Measurements from ENCODE around the gene SETD6. TPM values are rescaled to one million over a fixed set of nuclear protein-coding genes. Genes with fewer than 3 reads are reported as not detected.

The SETD6 gene, protein sequence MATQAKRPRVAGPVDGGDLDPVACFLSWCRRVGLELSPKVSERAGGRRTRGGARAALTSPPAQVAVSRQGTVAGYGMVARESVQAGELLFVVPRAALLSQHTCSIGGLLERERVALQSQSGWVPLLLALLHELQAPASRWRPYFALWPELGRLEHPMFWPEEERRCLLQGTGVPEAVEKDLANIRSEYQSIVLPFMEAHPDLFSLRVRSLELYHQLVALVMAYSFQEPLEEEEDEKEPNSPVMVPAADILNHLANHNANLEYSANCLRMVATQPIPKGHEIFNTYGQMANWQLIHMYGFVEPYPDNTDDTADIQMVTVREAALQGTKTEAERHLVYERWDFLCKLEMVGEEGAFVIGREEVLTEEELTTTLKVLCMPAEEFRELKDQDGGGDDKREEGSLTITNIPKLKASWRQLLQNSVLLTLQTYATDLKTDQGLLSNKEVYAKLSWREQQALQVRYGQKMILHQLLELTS
- 25.0 and 34.8 TPM in 2 replicates for total RNA-seq (ENCODE audit: low replicate concordance)

DNA sequence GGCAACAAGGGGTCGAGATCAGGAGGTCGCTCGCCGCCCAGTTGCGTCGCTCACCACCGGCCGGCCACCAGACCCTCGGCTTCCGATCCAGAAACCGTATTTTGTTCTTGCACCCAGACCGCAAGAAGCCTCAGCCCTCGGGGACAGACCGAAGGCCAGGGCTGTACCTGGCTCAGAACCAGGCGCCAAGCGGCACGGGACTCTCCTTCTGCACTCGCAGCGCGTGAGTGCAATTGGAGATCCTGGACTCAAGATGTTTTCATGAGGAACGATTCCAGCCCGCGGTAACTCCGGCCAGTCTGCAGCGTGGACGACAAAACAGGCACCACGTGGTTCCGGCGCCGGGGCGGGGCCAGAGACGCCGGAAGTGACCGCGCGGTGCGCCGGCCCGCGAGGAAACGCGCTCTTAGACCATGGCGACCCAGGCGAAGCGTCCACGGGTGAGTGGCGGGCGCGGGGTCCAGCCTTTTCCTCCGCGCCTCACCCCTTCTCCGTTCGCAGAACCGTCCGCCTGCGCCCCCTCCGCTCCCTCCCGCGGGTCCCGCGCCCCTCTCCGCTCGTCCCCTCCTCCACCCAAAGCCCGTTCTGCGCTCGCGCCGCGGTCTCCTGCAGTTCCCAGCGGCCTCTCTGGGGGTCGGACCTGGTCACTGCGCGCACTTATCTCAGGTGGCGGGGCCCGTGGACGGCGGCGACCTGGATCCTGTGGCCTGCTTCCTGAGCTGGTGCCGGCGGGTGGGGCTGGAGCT lies at the start of gene SETD6:
Gene SETD6, plus strand, starts transcription at position 393 of the 746 bp plus-strand sequence. Its CDS starts 21 bp downstream, at position 414.
- H2AFZ ChIP-seq (replicated peaks), result peak within 1 kb of the TSS; percentile 96
- peak within 1 kb of the TSS; percentile 68 for H3K4me3 ChIP-seq
- peak within 1 kb of the TSS; percentile 82 for H3K4me2 ChIP-seq
- Mint-ChIP-seq H3K9me3 (no peaks in the 10 kb centered on the region), H3K4me3 (peak within 1 kb of the TSS; percentile 94), H3K36me3 (peaks cover 16% of the 10 kb centered on the region), H3K27ac (peak within 1 kb of the TSS; percentile 76), H3K4me1 (peaks cover 21% of the 10 kb centered on the region), H3K27me3 (ENCODE audit: insufficient read depth, low read depth) (peaks cover 11% of the 10 kb centered on the region)
- peak; percentile 93 for DNase-seq (ENCODE audit: low spot score)
- peaks cover 43% of the 10 kb centered on the region for H4K20me1 ChIP-seq (ENCODE audit: low read depth)
- H3K27me3 ChIP-seq, result no peaks in the 10 kb centered on the region
- H3K9ac ChIP-seq, result peak within 1 kb of the TSS; percentile 51
- peaks cover 63% of the 10 kb centered on the region for H3F3A ChIP-seq (ENCODE audit: low read depth)
- peak; percentile 35 for TF ChIP-seq EZH2 (IDR thresholded peaks at IDR 0.05)
- TF ChIP-seq, protein P1, sequence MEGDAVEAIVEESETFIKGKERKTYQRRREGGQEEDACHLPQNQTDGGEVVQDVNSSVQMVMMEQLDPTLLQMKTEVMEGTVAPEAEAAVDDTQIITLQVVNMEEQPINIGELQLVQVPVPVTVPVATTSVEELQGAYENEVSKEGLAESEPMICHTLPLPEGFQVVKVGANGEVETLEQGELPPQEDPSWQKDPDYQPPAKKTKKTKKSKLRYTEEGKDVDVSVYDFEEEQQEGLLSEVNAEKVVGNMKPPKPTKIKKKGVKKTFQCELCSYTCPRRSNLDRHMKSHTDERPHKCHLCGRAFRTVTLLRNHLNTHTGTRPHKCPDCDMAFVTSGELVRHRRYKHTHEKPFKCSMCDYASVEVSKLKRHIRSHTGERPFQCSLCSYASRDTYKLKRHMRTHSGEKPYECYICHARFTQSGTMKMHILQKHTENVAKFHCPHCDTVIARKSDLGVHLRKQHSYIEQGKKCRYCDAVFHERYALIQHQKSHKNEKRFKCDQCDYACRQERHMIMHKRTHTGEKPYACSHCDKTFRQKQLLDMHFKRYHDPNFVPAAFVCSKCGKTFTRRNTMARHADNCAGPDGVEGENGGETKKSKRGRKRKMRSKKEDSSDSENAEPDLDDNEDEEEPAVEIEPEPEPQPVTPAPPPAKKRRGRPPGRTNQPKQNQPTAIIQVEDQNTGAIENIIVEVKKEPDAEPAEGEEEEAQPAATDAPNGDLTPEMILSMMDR (IDR thresholded peaks at IDR 0.05), result peak; percentile 35
- TF ChIP-seq EZH2phosphoT487 (IDR thresholded peaks at IDR 0.05), result no peak
- H3K4me1 ChIP-seq, result peaks cover 15% of the 10 kb centered on the region
- peaks cover 7% of the 10 kb centered on the region for H3K36me3 ChIP-seq
- peaks cover 25% of the 10 kb centered on the region for H3K79me2 ChIP-seq (ENCODE audit: low read depth)
- no peaks in the 10 kb centered on the region for H3K9me3 ChIP-seq (ENCODE audit: low read depth)
- peak within 1 kb of the TSS; percentile 26 for H3K27ac ChIP-seq

DNA sequence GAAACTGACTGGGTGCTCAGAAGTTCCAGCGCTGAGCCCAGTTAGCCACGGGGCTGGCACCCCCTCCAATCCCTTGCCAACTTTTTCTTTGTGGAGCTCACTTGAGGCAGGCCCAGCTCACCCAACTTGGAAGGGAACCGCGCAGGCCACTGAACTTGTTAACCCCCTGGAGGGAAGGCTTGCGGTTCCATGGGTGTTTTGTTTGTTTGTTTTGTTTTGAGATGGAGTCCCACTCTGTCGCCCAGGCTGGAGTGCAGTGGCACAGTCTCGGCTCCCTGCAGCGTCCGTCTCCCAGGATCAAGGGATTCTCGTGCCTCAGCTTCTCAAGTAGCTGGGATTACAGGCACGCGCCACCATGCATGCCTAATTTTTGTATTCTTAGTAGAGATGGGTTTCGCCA lies 49.5 kb upstream of the SETD6 start:
- H3K9me3 Mint-ChIP-seq, result no peaks in the 10 kb centered on the region
- no peaks in the 10 kb centered on the region for H3K36me3 ChIP-seq
- no peaks in the 10 kb centered on the region for H3K79me2 ChIP-seq (ENCODE audit: low read depth)
- no peak overlapping the region for H3K27ac Mint-ChIP-seq
- H3K4me2 ChIP-seq, result peak overlapping the region; percentile 93
- peaks cover 2% of the 10 kb centered on the region for H3K36me3 Mint-ChIP-seq
- H3K4me1 Mint-ChIP-seq, result peaks cover 12% of the 10 kb centered on the region
- H3K27me3 ChIP-seq, result peaks cover 70% of the 10 kb centered on the region
- no peak overlapping the region for H3K4me3 Mint-ChIP-seq
- H3K4me3 ChIP-seq, result no peak overlapping the region
- H3K27me3 Mint-ChIP-seq (ENCODE audit: insufficient read depth, low read depth), result peaks cover 55% of the 10 kb centered on the region
- no peak overlapping the region for H3K9ac ChIP-seq
- peaks cover 37% of the 10 kb centered on the region for H3F3A ChIP-seq (ENCODE audit: low read depth)
- no peak for DNase-seq (ENCODE audit: low spot score)
- H3K4me1 ChIP-seq, result peaks cover 3% of the 10 kb centered on the region
- no peak overlapping the region for H3K27ac ChIP-seq
- H3K9me3 ChIP-seq (ENCODE audit: low read depth), result no peaks in the 10 kb centered on the region
- no peak overlapping the region for H2AFZ ChIP-seq (replicated peaks)
- no peak for TF ChIP-seq EZH2phosphoT487 (IDR thresholded peaks at IDR 0.05)
- TF ChIP-seq EZH2 (IDR thresholded peaks at IDR 0.05), result no peak
- TF ChIP-seq, protein P1 (IDR thresholded peaks at IDR 0.05), result no peak
- H4K20me1 ChIP-seq (ENCODE audit: low read depth), result no peaks in the 10 kb centered on the region

DNA sequence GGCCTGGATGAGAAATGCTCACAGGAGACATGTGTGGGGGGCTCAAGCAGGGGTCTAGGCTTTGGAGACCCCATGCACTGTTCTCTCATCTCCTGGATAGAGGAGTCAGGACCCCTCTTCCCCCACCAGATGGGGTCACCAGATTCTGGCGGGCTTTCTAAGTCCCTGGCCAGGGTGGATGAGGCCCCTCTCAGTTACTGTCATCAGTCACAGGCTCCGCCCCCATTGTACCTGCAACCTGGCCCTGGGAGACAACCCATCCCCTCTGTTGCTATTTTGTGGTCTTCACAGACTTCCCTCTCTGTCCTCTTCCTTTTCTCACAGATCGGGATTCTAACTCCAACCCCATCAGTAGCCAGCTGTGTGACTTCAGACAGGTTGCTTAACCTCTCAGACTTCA lies 48.9 kb upstream of the SETD6 start:
- peaks cover 8% of the 10 kb centered on the region for H3K4me1 Mint-ChIP-seq

More for the DNA sequence above, 48.9 kb upstream of the SETD6 start:
- H3K9me3 Mint-ChIP-seq, result no peaks in the 10 kb centered on the region
- no peaks in the 10 kb centered on the region for H3K79me2 ChIP-seq (ENCODE audit: low read depth)
- peaks cover 64% of the 10 kb centered on the region for H3K27me3 ChIP-seq
- H3F3A ChIP-seq (ENCODE audit: low read depth), result peaks cover 31% of the 10 kb centered on the region
- no peak overlapping the region for H2AFZ ChIP-seq (replicated peaks)
- H3K9me3 ChIP-seq (ENCODE audit: low read depth), result no peaks in the 10 kb centered on the region
- peaks cover 2% of the 10 kb centered on the region for H3K36me3 Mint-ChIP-seq
- no peaks in the 10 kb centered on the region for H3K36me3 ChIP-seq
- no peak overlapping the region for H3K4me3 ChIP-seq
- TF ChIP-seq EZH2 (IDR thresholded peaks at IDR 0.05) (no peak), EZH2phosphoT487 (IDR thresholded peaks at IDR 0.05) (no peak)
- TF ChIP-seq, protein P1 (IDR thresholded peaks at IDR 0.05), result no peak
- no peak for DNase-seq (ENCODE audit: low spot score)
- H3K27me3 Mint-ChIP-seq (ENCODE audit: insufficient read depth, low read depth), result peaks cover 51% of the 10 kb centered on the region
- no peak overlapping the region for H3K27ac Mint-ChIP-seq
- H3K4me3 Mint-ChIP-seq, result no peak overlapping the region
- H4K20me1 ChIP-seq (ENCODE audit: low read depth), result no peaks in the 10 kb centered on the region
- H3K27ac ChIP-seq, result no peak overlapping the region
- H3K4me1 ChIP-seq, result no peaks in the 10 kb centered on the region
- no peak overlapping the region for H3K4me2 ChIP-seq
- no peak overlapping the region for H3K9ac ChIP-seq
